ENCODE measurements around the gene SEZ6L.

SEZ6L gene

DNA sequence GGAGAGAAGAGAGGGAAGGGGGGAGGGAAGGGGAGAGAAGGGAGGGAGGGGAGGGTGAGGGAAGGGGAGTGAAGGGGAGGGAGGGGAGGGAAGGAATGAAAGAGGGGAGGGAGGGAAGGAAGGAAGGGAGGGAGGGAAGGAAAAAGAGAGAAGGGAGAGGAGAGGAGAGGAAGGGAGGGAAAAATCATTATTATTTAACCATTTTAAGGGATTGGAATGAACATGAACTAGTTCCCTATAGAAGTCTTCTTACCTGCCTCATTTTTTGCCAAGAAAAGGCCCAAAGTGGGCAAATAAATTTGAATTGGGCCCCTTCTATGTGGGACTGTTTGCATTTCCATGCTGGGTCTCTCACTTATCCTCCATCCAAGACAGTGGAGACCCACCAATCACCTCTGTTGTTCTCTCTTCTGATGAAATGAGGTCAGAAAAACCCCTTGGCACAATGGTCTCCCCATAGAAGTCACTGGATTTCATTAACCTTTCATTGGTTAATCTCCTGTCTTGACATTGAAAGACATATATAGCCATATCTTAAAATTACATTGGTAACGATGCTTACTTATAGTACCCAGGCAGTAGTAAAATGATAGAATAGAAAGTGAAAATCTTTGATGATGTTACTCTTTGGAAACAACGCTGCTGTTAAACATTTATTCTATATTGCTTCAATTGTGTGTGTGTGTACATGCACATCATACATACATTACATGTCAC is 179.7 kb downstream of the SEZ6L start:
- CTCF ChIA-PET = no interaction called here
- POLR2A ChIA-PET (ENCODE audit: low non-redundant PET) = no interaction called here

DNA sequence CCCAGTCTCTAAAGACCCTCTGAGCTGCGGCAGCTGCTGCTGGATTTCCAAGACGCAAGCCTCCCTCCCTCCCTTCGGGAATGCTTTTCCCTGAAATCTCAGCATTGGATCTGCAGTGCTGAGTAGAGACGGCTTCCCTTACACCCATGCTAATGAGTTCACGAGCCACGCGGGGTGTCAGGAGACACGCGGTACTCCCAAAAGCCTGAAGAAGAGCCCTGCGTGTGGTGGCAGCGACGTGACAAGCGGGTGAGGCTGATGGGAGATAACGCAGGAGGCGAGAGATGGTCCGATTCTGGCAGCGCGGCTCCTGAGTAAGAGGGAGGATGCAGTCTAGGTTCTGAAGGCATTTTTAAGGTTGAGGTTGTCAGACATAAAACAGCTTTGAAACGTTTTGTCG is 185.4 kb downstream of the SEZ6L start:
- POLR2A ChIA-PET (ENCODE audit: low non-redundant PET) = no interaction called here
- CTCF ChIA-PET = no interaction called here
- no peak for DNase-seq (ENCODE audit: low spot score)
- TF ChIP-seq, protein P1, sequence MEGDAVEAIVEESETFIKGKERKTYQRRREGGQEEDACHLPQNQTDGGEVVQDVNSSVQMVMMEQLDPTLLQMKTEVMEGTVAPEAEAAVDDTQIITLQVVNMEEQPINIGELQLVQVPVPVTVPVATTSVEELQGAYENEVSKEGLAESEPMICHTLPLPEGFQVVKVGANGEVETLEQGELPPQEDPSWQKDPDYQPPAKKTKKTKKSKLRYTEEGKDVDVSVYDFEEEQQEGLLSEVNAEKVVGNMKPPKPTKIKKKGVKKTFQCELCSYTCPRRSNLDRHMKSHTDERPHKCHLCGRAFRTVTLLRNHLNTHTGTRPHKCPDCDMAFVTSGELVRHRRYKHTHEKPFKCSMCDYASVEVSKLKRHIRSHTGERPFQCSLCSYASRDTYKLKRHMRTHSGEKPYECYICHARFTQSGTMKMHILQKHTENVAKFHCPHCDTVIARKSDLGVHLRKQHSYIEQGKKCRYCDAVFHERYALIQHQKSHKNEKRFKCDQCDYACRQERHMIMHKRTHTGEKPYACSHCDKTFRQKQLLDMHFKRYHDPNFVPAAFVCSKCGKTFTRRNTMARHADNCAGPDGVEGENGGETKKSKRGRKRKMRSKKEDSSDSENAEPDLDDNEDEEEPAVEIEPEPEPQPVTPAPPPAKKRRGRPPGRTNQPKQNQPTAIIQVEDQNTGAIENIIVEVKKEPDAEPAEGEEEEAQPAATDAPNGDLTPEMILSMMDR (conservative IDR thresholded peaks at IDR 0.05; ENCODE audit: low read depth) = no peak
- H3K27ac ChIP-seq = no peak overlapping the region

More for the DNA sequence above, 179.7 kb downstream of the SEZ6L start:
- H3K27ac ChIP-seq = no peak overlapping the region
- TF ChIP-seq, protein P1 (conservative IDR thresholded peaks at IDR 0.05; ENCODE audit: low read depth) = no peak
- DNase-seq (ENCODE audit: low spot score) = no peak

GRCh38 chr22:26357281-26357680 is 188.0 kb downstream of the SEZ6L start:
- CTCF ChIA-PET = interaction anchor here (0.6 kb wide), 1 partner anchor 704 kb away, joined by 5 read pairs; no protein-coding TSS in a partner anchor
- DNase-seq (ENCODE audit: low spot score) = no peak
- no peak overlapping the region for H3K27ac ChIP-seq
- TF ChIP-seq, protein P1 (conservative IDR thresholded peaks at IDR 0.05; ENCODE audit: low read depth) = no peak
- POLR2A ChIA-PET (ENCODE audit: low non-redundant PET) = no interaction called here

DNA sequence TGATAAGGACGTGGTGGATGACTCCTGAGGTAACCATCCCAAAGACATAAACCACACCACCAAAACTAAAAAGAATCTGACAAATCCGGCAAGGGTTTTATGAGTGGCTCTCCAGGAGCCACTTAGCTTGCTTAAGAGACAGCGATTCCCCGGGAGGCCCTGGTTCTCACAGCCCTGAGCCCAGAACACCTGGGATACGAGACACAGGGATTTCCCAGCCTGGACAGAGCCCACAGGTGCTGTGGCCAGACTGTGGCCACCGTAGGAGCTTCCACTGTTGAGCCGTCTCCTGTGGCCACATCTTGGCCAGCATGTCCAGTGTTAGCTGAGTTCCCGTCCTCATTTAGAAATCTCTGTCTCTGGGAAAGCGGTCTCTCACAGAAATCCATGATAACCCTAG is 188.6 kb downstream of the SEZ6L start:
- ChIA-PET POLR2A (ENCODE audit: low non-redundant PET) (no interaction called here), CTCF (no interaction called here)
- H3K27ac ChIP-seq = no peak overlapping the region
- TF ChIP-seq, protein P1 (conservative IDR thresholded peaks at IDR 0.05; ENCODE audit: low read depth) = no peak
- DNase-seq (ENCODE audit: low spot score) = no peak

- ChIA-PET POLR2A (ENCODE audit: low non-redundant PET) (no interaction called here), CTCF (no interaction called here)
- no peak overlapping the region for H3K27ac ChIP-seq
- DNase-seq (ENCODE audit: low spot score) = no peak
- TF ChIP-seq, protein P1 (conservative IDR thresholded peaks at IDR 0.05; ENCODE audit: low read depth) = no peak
Measured at GRCh38 chr22:26359156-26359555, 189.9 kb downstream of the SEZ6L start.

DNA sequence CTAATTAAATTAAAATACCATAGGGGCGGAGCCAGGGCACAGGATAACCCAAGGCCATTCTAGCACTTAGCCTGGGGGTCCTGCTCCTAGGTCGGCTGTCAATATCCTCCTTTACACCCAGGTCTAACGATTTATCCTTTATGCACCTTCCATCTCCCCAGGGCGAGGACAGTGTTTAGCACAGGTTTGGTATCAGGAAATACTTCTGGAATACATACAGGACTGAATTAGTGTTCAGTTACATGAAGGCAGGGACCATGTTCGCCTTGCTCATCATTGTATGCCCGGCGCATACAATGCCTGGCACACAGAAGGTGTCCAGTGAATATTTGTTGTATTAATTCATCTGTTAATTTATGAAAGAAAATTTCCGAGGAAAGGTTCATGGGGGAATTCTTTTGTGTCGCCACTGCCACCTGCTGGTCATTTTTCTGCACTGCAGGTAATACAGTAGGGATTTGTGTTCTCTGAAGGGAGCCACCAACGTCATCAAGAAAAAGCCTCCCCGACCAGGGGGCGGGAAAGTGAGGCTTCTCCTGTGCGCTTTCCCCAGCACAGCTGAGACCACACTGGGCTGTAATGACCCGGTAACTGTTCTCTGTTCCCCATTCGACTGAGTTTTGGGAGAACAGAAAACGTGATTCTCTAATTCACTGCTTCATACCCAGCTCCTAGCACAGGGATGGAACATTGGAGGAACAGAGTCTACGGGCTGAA is 191.1 kb downstream of the SEZ6L start:
- TF ChIP-seq, protein P1 (conservative IDR thresholded peaks at IDR 0.05; ENCODE audit: low read depth) = peak; percentile 92
- POLR2A ChIA-PET (ENCODE audit: low non-redundant PET) = no interaction called here
- no peak overlapping the region for H3K27ac ChIP-seq
- DNase-seq (ENCODE audit: low spot score) = peak; percentile 50
- CTCF ChIA-PET = interaction anchor here (0.6 to 0.7 kb wide), 3 partner anchors 28 to 40 kb away, joined by 3 to 5 read pairs (median 3); no protein-coding TSS in a partner anchor

Measured in RWPE1 (cell line).